Small intestine (tissue), 7 donors: Measurements from ENCODE around the gene ADAT1. TPM values are rescaled to one million over a fixed set of nuclear protein-coding genes. Genes with fewer than 3 reads are reported as not detected.

Experiments
- DNase-seq, 2 donors: peaks; one replicate each; pipeline versions ENCODE4 v3.0.0 to v3.0.0-alpha.2; 2013
- FAIRE-seq: peaks from 2 replicates; lab custom pipeline; 2012; peaks lifted over from hg19 to GRCh38; lab: Jason Lieb, UNC
- H3K27ac ChIP-seq, 3 donors: one replicate each; pipeline ENCODE4 v1.5.1; 2013; ENCODE audit warnings: low read length in 2 of 3, mild to moderate bottlenecking in 2 of 3, control low read depth in 1 of 3, inconsistent platforms in 1 of 3, low read depth in 1 of 3, moderate library complexity in 1 of 3
- H3K27me3 ChIP-seq, 3 donors: one replicate each; pipeline ENCODE4 v1.6.1; 2013; ENCODE audit warnings: low read length in 3 of 3, inconsistent platforms in 1 of 3; ENCODE audit not compliant: control insufficient read depth in 3 of 3, insufficient read depth in 3 of 3
- H3K36me3 ChIP-seq, 3 donors: one replicate each; pipeline ENCODE4 v1.6.1; 2013; ENCODE audit warnings: low read length in 3 of 3, inconsistent platforms in 1 of 3, low read depth in 1 of 3, mild to moderate bottlenecking in 1 of 3, moderate library complexity in 1 of 3; ENCODE audit not compliant: control insufficient read depth in 3 of 3, insufficient read depth in 2 of 3
- H3K4me1 ChIP-seq, 3 donors: one replicate each; pipeline ENCODE4 v1.6.1; 2013; ENCODE audit warnings: low read length in 2 of 3, inconsistent platforms in 1 of 3, low read depth in 1 of 3, mild to moderate bottlenecking in 1 of 3, moderate library complexity in 1 of 3; ENCODE audit not compliant: control insufficient read depth in 3 of 3, insufficient read depth in 2 of 3
- H3K4me3 ChIP-seq, 3 donors: one replicate each; pipeline ENCODE4 v1.5.1; 2013; ENCODE audit warnings: low read length in 3 of 3, control low read depth in 1 of 3, inconsistent platforms in 1 of 3, low read depth in 1 of 3, mild to moderate bottlenecking in 1 of 3, moderate library complexity in 1 of 3
- H3K9me3 ChIP-seq, 2 donors: one replicate each; pipeline ENCODE4 v1.6.1; 2013; ENCODE audit warnings: low read depth in 1 of 2, low read length in 1 of 2; ENCODE audit not compliant: control insufficient read depth in 2 of 2, insufficient read depth in 1 of 2
- WGBS, 3 donors: extraction: QIAGEN DNeasy Blood & Tissue Kit; methylation state at CpG; one replicate each; pipeline ENCODE4 v1.1.7; 2013; 5-methylcytosine and 5-hydroxymethylcytosine counted together
- polyA plus RNA-seq, 4 donors: library from polyadenylated mRNA; stranded (reverse) in 3 of 4; unstranded in 1 of 4; fragments of 200-250 nt in 3 of 4; fragments of 120-200 nt in 1 of 4; gene quantifications; one replicate each; pipeline versions ENCODE4 v1.2.1 to v1.2.3, GENCODE V29; 2013
- donor health status: healthy with polysubstance abuse.
- donor health status: control.
- donor health status: control.
- donor health status: Bipolar disorder and iron deficiency.
- donor health status: healthy.

Gene ADAT1
- polyA plus RNA-seq, 4 donors = 7.0 to 27.4 (median 18.4) TPM

DNA sequence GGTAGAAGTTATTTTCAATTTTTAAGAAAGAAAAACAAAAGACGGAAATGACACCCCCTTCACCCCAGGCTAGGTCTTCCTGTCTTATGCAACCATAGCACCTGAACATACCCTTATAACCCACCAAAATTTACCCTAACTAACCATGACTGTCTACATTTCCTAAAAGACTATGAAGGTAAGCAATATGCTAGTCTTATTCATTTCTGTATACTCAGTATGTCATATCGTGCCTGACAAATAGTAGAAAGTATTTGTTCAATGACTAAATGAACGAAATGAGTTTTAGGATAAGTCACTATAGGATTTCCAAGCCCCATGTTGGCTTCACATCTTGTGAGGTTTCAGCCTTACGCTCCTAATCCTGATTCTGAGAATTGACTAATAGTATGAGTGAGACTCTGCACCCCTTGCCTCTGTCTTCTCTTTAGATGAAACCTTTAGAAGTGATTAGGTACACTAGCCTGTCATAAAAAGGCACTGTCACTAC lies 6.5 kb downstream of the ADAT1 start:
- Histone ChIP-seq H3K27me3 (no peaks in the 10 kb centered on the region), H3K9me3 (peaks cover 0 to 3% of the 10 kb centered on the region in 2 donors), H3K27ac (peak overlapping the region in 1 of 3 donors; percentile 61), H3K4me1 (peaks cover 0 to 4% (median under 1%) of the 10 kb centered on the region in 3 donors), H3K4me3 (no peak overlapping the region), H3K36me3 (peaks cover 9 to 48% (median 12%) of the 10 kb centered on the region in 3 donors)
- 76 to 90% (median 86%) methylated on average over 4 of the region's 4 CpGs for WGBS, 3 donors
- no peak for FAIRE-seq
- DNase-seq = no peak

DNA sequence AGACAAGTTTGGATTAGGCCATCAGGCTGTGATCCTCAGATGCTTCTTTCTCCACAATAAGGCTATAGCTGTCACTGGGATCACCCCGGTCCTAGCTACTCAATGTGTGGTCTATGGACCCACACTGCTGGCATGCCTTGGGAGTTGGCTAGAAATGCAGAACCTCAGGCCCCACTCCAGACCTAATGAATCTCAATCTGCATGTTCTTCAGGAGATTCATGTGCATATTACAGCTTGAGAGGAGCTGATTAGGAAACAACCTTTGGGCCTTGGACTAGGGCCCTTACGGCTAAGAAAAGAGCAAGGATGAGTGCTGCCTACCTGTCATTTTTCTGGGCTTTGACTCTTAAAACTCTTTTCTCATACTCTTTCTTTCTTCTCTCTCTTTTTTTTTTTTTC lies 7.5 kb downstream of the ADAT1 start:
- FAIRE-seq = no peak
- H3K4me3 ChIP-seq = no peak overlapping the region
- H3K27ac ChIP-seq = no peak overlapping the region
- H3K4me1 ChIP-seq = no peaks in the 10 kb centered on the region
- H3K27me3 ChIP-seq = no peaks in the 10 kb centered on the region
- peaks cover 0 to 3% of the 10 kb centered on the region in 2 donors for H3K9me3 ChIP-seq
- peaks cover 9 to 55% (median 15%) of the 10 kb centered on the region in 3 donors for H3K36me3 ChIP-seq
- 89 to 95% (median 89%) methylated on average over 2 of the region's 2 CpGs for WGBS, 3 donors
- no peak for DNase-seq

DNA sequence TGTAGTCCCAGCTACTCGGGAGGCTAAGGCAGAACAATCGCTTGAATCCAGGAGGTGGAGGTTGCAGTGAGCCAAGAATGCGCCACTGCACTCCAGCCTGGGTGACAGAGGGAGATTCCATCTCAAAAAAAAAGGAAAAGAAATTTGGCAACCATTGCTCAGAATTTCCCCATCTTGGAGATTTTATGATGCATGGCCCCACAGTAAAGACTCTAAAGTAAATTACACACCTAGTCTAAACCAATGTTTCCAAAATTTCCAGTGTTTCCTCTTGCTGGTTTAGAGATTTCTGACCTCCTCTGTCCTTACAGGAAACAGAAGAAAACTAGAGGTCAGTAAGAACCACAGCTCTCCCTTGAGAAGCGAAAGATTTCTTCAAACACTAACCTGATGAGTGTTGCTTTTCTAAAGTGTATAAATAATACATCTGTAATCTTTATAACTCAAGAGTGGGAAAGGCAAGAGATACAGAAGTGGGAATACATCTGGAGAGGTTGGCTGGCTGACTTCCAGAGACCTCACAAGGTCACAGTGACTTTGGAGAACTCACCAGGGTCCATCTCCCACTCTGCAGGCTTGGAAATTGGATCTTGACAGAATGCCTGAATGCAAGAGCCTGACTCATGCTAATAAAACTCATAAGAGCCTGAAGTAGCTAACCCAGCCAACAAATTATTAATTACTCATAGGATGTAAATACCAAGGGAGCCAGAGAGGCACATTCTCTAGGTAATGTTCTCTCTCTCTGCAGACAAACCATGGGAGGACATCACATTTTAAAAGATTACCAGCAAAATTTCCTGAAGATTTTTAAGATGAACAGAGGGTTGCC lies 8.8 kb downstream of the ADAT1 start:
- peaks cover 9 to 55% (median 16%) of the 10 kb centered on the region in 3 donors for H3K36me3 ChIP-seq
- DNase-seq = no peak
- FAIRE-seq = no peak
- H3K4me3 ChIP-seq = no peak overlapping the region
- 96 to 98% (median 97%) methylated on average over 4 of the region's 4 CpGs for WGBS, 3 donors
- H3K27me3 ChIP-seq = no peaks in the 10 kb centered on the region
- H3K27ac ChIP-seq = no peak overlapping the region
- no peaks in the 10 kb centered on the region for H3K4me1 ChIP-seq
- peaks cover 0 to 3% of the 10 kb centered on the region in 2 donors for H3K9me3 ChIP-seq

DNA sequence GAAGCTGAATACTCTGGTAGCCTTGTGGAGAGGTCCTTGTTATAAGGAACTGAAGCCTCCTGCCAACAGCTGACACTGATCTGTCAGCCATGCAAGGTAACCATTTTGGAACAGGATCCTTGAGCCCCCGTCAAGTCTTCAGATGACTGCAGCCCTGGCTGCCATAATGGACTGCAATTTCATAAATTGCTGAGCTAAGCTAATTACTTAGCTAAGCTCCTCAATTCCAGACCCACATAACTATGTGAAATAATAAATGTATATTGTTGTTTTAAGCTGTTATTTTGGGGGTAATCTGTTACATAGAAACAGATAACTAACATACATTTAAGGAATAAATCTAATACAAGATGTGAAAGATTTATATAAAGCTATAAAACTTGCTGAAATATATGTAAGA lies 16.6 kb downstream of the ADAT1 start:
- no peak overlapping the region for H3K4me3 ChIP-seq
- H3K9me3 ChIP-seq = peaks cover 0 to 8% of the 10 kb centered on the region in 2 donors
- no peak for DNase-seq
- H3K4me1 ChIP-seq = no peaks in the 10 kb centered on the region
- H3K27ac ChIP-seq = no peak overlapping the region
- 96 to 100% (median 98%) methylated on average over 1 of the region's 1 CpG for WGBS, 3 donors
- H3K27me3 ChIP-seq = no peaks in the 10 kb centered on the region
- peaks cover 22 to 50% (median 28%) of the 10 kb centered on the region in 3 donors for H3K36me3 ChIP-seq
- FAIRE-seq = no peak

DNA sequence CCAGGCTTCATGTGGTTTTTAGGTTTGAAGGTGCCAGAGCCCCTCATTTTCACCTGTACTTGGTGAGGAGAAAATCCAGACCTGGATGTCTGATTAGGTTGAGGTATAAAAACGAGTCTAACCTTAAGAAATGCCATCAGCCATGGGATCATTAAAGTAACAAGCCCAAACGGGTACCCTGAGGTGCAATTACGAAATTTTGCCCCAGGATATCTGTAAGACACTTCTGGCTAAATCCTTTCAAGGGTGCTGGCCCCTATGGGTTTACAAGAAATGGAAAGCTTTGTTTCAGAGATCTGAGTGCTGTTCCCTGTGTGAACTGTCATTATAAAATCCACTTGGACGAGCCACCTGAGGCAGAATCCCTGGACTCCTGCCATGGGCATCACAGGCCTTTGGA lies 19.8 kb downstream of the ADAT1 start:
- H3K4me3 ChIP-seq = no peak overlapping the region
- H3K36me3 ChIP-seq = peaks cover 19 to 42% (median 30%) of the 10 kb centered on the region in 3 donors
- 92 to 95% (median 93%) methylated on average over 4 of the region's 4 CpGs for WGBS, 3 donors

DNA sequence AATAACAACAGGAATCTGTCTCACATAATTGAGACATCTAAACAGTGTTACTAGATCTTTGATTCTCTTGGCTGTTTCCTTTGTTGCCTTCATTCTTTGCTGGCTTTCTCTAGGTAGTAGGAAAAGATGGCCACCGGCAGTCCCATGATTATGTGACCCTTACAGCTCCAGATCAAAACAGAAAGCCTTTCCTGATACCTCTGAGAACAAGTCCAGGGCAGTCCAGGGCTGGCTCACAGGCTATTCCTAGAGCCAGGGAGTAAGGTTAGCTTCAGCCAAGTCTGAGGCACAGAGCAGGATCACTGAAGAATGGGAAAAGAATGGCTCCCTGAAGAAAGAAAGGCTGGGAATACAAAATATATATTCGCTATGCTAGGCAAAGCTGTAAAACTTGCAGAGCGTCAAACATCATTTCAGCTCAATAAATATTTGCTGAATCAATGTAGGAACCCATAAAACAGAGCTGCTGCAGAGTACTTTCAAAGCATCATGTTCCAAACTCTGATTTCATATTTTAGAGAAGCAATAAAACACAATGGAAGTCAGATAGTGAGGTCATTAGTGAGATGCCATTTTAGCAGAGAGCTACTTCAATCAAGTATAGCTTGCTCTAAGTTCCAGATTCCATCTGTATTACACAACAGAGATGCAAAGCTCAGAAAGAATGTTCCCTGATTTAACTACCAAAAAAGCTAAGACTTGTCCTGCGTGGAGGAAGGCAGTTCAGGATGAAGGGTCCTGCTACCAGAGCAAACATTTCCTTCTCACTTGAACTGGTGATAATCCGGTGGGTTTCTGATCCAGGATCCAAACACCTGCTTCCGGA lies 23.4 kb downstream of the ADAT1 start:
- H3K36me3 ChIP-seq = peaks cover 19 to 43% (median 22%) of the 10 kb centered on the region in 3 donors
- no peak overlapping the region for H3K4me3 ChIP-seq
- FAIRE-seq (no peak), DNase-seq (no peak)
- H3K9me3 ChIP-seq = peaks cover 0 to 8% of the 10 kb centered on the region in 2 donors
- no peaks in the 10 kb centered on the region for H3K4me1 ChIP-seq
- WGBS, 3 donors = 88 to 92% (median 91%) methylated on average over 6 of the region's 6 CpGs
- no peaks in the 10 kb centered on the region for H3K27me3 ChIP-seq
- H3K27ac ChIP-seq = peak overlapping the region in 1 of 3 donors; percentile 17

More for the DNA sequence above, 19.8 kb downstream of the ADAT1 start:
- Histone ChIP-seq H3K27me3 (no peaks in the 10 kb centered on the region), H3K9me3 (peaks cover 0 to 8% of the 10 kb centered on the region in 2 donors), H3K27ac (no peak overlapping the region), H3K4me1 (no peaks in the 10 kb centered on the region)
- DNase-seq = no peak
- no peak for FAIRE-seq

DNA sequence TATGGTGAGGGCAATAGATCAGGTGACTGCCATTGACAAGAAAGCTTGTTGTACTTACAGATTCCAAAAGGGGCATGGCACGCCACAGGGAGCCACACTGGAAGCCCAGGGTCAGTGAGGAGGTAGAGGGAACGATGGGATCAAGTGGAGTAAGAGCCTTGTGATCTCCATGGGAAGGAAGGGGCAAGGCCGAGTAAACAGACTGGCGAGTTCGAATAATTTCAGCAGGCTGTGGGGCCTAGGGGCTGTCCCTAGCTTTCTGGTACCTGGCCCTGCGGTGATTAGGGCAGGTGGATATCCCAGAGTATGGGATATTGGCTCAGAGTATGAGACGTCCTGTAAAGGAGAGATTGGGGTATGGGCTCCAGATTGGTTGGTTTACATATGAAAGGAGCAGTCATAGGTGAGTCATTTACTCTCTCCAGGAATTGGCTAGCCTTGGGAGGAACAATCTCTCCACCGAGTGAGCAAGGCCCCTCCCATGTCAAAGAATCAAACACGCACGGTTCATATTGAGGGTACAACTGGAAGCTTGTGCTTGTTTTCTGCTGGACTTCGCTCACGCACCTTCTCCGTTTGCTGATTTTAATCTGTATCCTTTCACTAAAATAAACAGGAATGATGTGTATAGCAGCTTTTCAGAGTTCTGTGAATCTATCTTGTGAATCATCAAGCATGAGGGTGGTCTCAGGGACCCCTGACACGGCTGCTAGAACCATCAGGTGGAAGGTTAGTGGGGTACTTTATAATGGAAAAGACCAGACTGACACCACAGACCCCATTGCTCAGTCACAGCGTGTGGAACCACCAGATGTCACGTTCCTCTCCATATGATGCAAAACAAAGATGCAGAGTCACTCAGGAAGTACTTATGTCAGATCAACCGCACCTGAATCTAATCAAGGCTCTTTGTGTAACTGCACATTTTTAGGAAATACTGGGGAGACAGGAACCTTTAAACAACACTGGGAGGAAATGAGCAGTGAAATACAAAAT lies 29.0 kb downstream of the ADAT1 start:
- WGBS, 3 donors = 72 to 84% (median 81%) methylated on average over 17 of the region's 17 CpGs
- Histone ChIP-seq H3K4me1 (no peaks in the 10 kb centered on the region), H3K27ac (peak overlapping the region in 1 of 3 donors; percentile 60), H3K4me3 (no peak overlapping the region), H3K9me3 (no peaks in the 10 kb centered on the region), H3K36me3 (peaks cover 0 to 25% (median 3%) of the 10 kb centered on the region in 3 donors), H3K27me3 (no peaks in the 10 kb centered on the region)
- FAIRE-seq (no peak), DNase-seq (no peak)
